ENCODE results near the gene DERA. TPM values are rescaled to one million over a fixed set of nuclear protein-coding genes. Genes with fewer than 3 reads are reported as not detected.
"Not testable (repeated sequence)": the region's sequence is repeated elsewhere in the genome, so short reads cannot be mapped to it uniquely, and the experiment has no call there.

The DERA gene
- total and polyA plus RNA-seq, 5 donors = 14.8 to 17.4 (median 16.2) TPM

DNA sequence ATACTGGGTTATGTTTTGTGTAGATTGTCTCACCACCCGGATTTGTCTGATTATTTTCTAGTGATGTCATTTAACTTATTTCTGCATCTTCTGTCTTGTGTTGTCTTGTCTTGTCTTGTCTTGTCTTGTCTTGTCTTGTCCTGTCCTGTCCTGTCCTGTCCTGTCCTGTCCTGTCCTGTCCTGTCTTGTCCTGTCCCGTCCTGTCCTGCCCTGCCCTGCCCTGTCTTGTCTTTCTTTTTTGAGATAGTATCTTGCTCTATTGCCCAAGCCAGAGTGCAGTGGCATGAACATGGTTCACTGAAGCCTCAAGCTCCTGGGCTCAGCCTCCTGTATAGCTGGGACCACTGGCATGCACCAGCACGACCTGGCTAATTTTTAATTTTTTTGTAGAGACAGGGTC, 25.6 kb downstream of the DERA start:
- no peak for ATAC-seq

DNA sequence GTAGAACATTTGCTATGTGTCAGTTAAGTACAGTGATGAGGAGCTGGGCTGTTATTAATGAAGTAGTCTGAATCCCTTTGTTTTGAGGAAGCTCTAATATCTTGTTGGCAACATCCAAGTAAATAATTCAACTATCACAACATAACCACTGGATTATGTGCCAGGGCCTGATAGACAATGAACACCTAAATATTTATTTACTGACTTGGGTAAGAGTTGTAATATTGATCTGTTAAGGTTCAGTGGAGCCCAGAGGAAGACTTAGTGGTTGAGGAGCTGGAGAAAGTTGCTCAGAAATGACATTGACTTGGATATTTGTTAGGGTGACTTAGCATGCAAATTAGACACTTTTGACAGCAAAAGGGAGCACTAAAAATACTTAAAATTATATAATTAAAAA, 26.8 kb downstream of the DERA start:
- Histone ChIP-seq H3K27ac (ENCODE audit: low read length) (no peak overlapping the region), H3K4me1 (ENCODE audit: control insufficient read depth, insufficient read depth, low read length) (no peaks in the 10 kb centered on the region), H3K4me3 (ENCODE audit: low read length) (no peak overlapping the region), H3K27me3 (ENCODE audit: control insufficient read depth, insufficient read depth) (no peaks in the 10 kb centered on the region), H3K9me3 (ENCODE audit: control insufficient read depth, low read length) (peaks cover 2% of the 10 kb centered on the region)
- ATAC-seq = no peak
- DNase-seq = no peak
- intact Hi-C loops (cut with DNase I) = no loop called here

More for the DNA sequence above, 25.6 kb downstream of the DERA start:
- H3K4me1 ChIP-seq (ENCODE audit: control insufficient read depth, insufficient read depth, low read length) = no peaks in the 10 kb centered on the region
- no peak for DNase-seq
- H3K27me3 ChIP-seq (ENCODE audit: control insufficient read depth, insufficient read depth) = no peaks in the 10 kb centered on the region
- WGBS = 83% methylated on average over 3 of the region's 3 CpGs
- H3K4me3 ChIP-seq (ENCODE audit: low read length) = no peak overlapping the region
- no peak overlapping the region for H3K27ac ChIP-seq (ENCODE audit: low read length)
- H3K9me3 ChIP-seq (ENCODE audit: control insufficient read depth, low read length) = peaks cover 2% of the 10 kb centered on the region
- intact Hi-C loops (cut with DNase I) = no loop called here

GRCh38 chr12:15939111-15939510, 28.0 kb downstream of the DERA start:
- WGBS = 98% methylated on average over 1 of the region's 1 CpG

GRCh38 chr12:15942475-15942874, 31.3 kb downstream of the DERA start:
- WGBS = 93% methylated on average over 5 of the region's 5 CpGs
- Histone ChIP-seq H3K4me3 (ENCODE audit: low read length) (no peak overlapping the region), H3K4me1 (ENCODE audit: control insufficient read depth, insufficient read depth, low read length) (no peaks in the 10 kb centered on the region), H3K9me3 (ENCODE audit: control insufficient read depth, low read length) (peaks cover 2% of the 10 kb centered on the region), H3K27ac (ENCODE audit: low read length) (no peak overlapping the region), H3K27me3 (ENCODE audit: control insufficient read depth, insufficient read depth) (no peaks in the 10 kb centered on the region)
- DNase-seq (no peak), ATAC-seq (no peak)
- intact Hi-C loops (cut with DNase I) = no loop called here

More at GRCh38 chr12:15939111-15939510, 28.0 kb downstream of the DERA start:
- H3K4me1 ChIP-seq (ENCODE audit: control insufficient read depth, insufficient read depth, low read length) = no peaks in the 10 kb centered on the region
- no peak overlapping the region for H3K4me3 ChIP-seq (ENCODE audit: low read length)
- no peaks in the 10 kb centered on the region for H3K27me3 ChIP-seq (ENCODE audit: control insufficient read depth, insufficient read depth)
- peaks cover 2% of the 10 kb centered on the region for H3K9me3 ChIP-seq (ENCODE audit: control insufficient read depth, low read length)
- ATAC-seq (no peak), DNase-seq (no peak)
- no peak overlapping the region for H3K27ac ChIP-seq (ENCODE audit: low read length)
- intact Hi-C loops (cut with DNase I) = no loop called here

DNA sequence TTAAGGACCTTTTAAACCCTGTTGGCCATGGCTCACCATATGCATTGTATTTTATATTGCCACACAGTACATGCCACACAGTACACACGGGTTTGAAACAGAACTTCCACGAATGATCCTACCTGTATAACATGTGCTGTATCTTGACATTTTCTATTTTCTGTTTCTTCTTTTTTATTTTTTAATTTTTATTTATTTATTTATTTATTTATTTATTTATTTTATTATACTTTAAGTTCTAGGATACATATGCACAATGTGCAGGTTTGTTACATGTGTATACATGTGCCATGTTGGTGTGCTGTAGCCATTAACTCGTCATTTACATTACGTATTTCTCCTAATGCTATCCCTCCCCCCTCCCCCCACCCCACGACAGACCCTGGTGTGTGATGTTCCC, 32.4 kb downstream of the DERA start:
- intact Hi-C loops (cut with DNase I); ATAC-seq; H3K9me3 ChIP-seq (ENCODE audit: control insufficient read depth, low read length); H3K4me1 ChIP-seq (ENCODE audit: control insufficient read depth, insufficient read depth, low read length); H3K27me3 ChIP-seq (ENCODE audit: control insufficient read depth, insufficient read depth); H3K4me3 ChIP-seq (ENCODE audit: low read length); H3K27ac ChIP-seq (ENCODE audit: low read length); DNase-seq: not testable (repeated sequence)
- 96% methylated on average over 5 of the region's 5 CpGs for WGBS

GRCh38 chr12:15948461-15948860, 37.3 kb downstream of the DERA start:
- H3K4me3 ChIP-seq (ENCODE audit: low read length); H3K4me1 ChIP-seq (ENCODE audit: control insufficient read depth, insufficient read depth, low read length); H3K27ac ChIP-seq (ENCODE audit: low read length); ATAC-seq; intact Hi-C loops (cut with DNase I); H3K9me3 ChIP-seq (ENCODE audit: control insufficient read depth, low read length); H3K27me3 ChIP-seq (ENCODE audit: control insufficient read depth, insufficient read depth); DNase-seq: not testable (repeated sequence)
- 92% methylated on average over 10 of the region's 10 CpGs for WGBS

DNA sequence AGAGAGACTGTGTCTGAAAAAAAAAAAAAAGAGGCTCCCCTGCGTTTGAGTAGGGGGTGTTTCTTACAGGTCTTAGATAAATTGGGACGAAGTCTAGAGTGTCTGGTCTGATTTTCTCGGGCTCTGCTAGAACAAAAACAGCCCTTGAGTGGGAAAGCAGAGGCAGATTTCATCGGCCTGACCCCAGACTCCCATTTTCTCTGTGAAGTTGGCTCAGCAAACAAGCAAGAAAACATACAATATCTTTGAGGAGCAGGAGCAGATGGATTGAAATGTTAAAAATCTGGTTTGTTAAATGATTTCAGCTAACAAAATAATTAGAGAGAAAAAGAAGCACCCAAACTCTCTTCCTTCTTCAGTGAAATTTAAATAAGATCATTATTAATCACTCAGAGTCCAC, 44.1 kb downstream of the DERA start:
- intact Hi-C loops (cut with DNase I) = no loop called here
- no peak for DNase-seq
- 79% methylated on average over 4 of the region's 4 CpGs for WGBS
- Histone ChIP-seq H3K4me1 (ENCODE audit: control insufficient read depth, insufficient read depth, low read length) (no peaks in the 10 kb centered on the region), H3K27ac (ENCODE audit: low read length) (no peak overlapping the region), H3K27me3 (ENCODE audit: control insufficient read depth, insufficient read depth) (no peaks in the 10 kb centered on the region), H3K9me3 (ENCODE audit: control insufficient read depth, low read length) (no peaks in the 10 kb centered on the region), H3K4me3 (ENCODE audit: low read length) (no peak overlapping the region)
- ATAC-seq = no peak

- intact Hi-C loops (cut with DNase I) = no loop called here
- DNase-seq (no peak), ATAC-seq (no peak)
- no peaks in the 10 kb centered on the region for H3K4me1 ChIP-seq (ENCODE audit: control insufficient read depth, insufficient read depth, low read length)
- WGBS = 79% methylated on average over 1 of the region's 1 CpG
- no peak overlapping the region for H3K27ac ChIP-seq (ENCODE audit: low read length)
- no peaks in the 10 kb centered on the region for H3K27me3 ChIP-seq (ENCODE audit: control insufficient read depth, insufficient read depth)
- no peak overlapping the region for H3K4me3 ChIP-seq (ENCODE audit: low read length)
- no peaks in the 10 kb centered on the region for H3K9me3 ChIP-seq (ENCODE audit: control insufficient read depth, low read length)
Measured at GRCh38 chr12:15956010-15956409, 44.9 kb downstream of the DERA start.

GRCh38 chr12:15956413-15957185, 45.5 kb downstream of the DERA start:
- no peak overlapping the region for H3K27ac ChIP-seq (ENCODE audit: low read length)
- H3K27me3 ChIP-seq (ENCODE audit: control insufficient read depth, insufficient read depth) = no peaks in the 10 kb centered on the region
- H3K9me3 ChIP-seq (ENCODE audit: control insufficient read depth, low read length) = no peaks in the 10 kb centered on the region
- no peak for ATAC-seq
- no peak overlapping the region for H3K4me3 ChIP-seq (ENCODE audit: low read length)
- WGBS = 97% methylated on average over 9 of the region's 9 CpGs
- intact Hi-C loops (cut with DNase I) = no loop called here
- no peak for DNase-seq
- no peaks in the 10 kb centered on the region for H3K4me1 ChIP-seq (ENCODE audit: control insufficient read depth, insufficient read depth, low read length)

DNA sequence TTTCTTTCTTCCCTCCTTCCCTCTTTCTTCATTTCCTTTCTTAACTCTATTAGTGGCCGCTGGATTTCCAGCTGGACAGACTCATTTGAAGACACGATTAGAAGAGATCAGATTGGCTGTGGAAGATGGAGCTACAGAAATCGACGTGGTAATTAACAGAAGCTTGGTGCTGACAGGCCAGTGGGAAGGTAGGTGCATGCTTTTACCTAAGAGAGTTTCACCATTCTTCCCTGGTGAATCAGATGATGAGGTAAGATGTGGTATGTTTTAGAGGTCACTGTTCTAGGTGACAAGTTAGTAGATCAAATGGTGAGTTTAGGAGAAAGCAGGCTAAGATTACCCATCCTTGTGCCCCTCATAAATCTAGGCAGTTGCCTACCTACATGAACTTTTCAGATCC, 51.6 kb downstream of the DERA start:
- no peaks in the 10 kb centered on the region for H3K9me3 ChIP-seq (ENCODE audit: control insufficient read depth, low read length)
- ATAC-seq = no peak
- no peak for DNase-seq
- H3K4me1 ChIP-seq (ENCODE audit: control insufficient read depth, insufficient read depth, low read length) = no peaks in the 10 kb centered on the region
- intact Hi-C loops (cut with DNase I) = no loop called here
- 79% methylated on average over 4 of the region's 4 CpGs for WGBS
- no peaks in the 10 kb centered on the region for H3K27me3 ChIP-seq (ENCODE audit: control insufficient read depth, insufficient read depth)
- H3K4me3 ChIP-seq (ENCODE audit: low read length) = no peak overlapping the region
- H3K27ac ChIP-seq (ENCODE audit: low read length) = no peak overlapping the region

- intact Hi-C loops (cut with DNase I) = no loop called here
- no peak for ATAC-seq
- WGBS = 87% methylated on average over 1 of the region's 1 CpG
Measured at GRCh38 chr12:15963271-15963670, 52.1 kb downstream of the DERA start.

DNA sequence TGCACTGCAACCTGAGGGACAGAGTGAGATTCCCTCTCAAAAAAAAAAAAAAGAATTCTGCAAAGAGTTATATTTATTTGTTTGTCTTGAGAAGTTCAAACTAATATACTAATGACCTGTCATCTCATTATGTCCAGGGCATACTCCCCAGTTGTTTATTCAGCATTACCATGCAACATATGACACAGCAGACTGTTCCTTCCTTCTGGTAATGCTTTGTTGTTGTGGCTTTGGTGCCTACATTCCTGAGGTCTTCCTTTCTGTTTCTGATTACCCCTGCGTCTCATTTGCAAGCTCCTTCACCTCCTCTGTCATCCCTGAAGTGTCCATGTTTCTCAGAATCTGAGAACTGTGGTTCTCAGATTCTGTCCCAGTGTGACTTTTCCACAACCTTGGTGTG, 55.3 kb downstream of the DERA start:
- Histone ChIP-seq H3K9me3 (ENCODE audit: control insufficient read depth, low read length) (no peaks in the 10 kb centered on the region), H3K27ac (ENCODE audit: low read length) (no peak overlapping the region), H3K4me3 (ENCODE audit: low read length) (no peak overlapping the region), H3K27me3 (ENCODE audit: control insufficient read depth, insufficient read depth) (no peaks in the 10 kb centered on the region), H3K4me1 (ENCODE audit: control insufficient read depth, insufficient read depth, low read length) (no peaks in the 10 kb centered on the region)
- 89% methylated on average over 1 of the region's 1 CpG for WGBS
- ATAC-seq = no peak
- intact Hi-C loops (cut with DNase I) = no loop called here
- no peak for DNase-seq

More at GRCh38 chr12:15963271-15963670, 52.1 kb downstream of the DERA start:
- no peak overlapping the region for H3K4me3 ChIP-seq (ENCODE audit: low read length)
- no peak overlapping the region for H3K27ac ChIP-seq (ENCODE audit: low read length)
- H3K4me1 ChIP-seq (ENCODE audit: control insufficient read depth, insufficient read depth, low read length) = no peaks in the 10 kb centered on the region
- H3K9me3 ChIP-seq (ENCODE audit: control insufficient read depth, low read length) = no peaks in the 10 kb centered on the region
- DNase-seq = no peak
- H3K27me3 ChIP-seq (ENCODE audit: control insufficient read depth, insufficient read depth) = no peaks in the 10 kb centered on the region

Data from right cardiac atrium (tissue), 5 donors.